NCI-H82 treated with DMSO at 0.1 percent for 48 hours (cell line): ENCODE results near the gene GABRG3.

ENCODE experiments used
- DNase-seq: peaks from one replicate; lab custom pipeline; 2025; ENCODE audit not compliant: unreplicated experiment; lab: John Stamatoyannopoulos, UW

The GABRG3 gene

GRCh38 chr15:27095886-27096624 is 125.1 kb downstream of the GABRG3 start:
- peak; percentile 80 for DNase-seq

- no peak for DNase-seq
Observed at GRCh38 chr15:27097506-27097905, 126.5 kb downstream of the GABRG3 start.

- no peak for DNase-seq
Observed at GRCh38 chr15:27101982-27102381, 131.0 kb downstream of the GABRG3 start.

- no peak for DNase-seq
Observed at GRCh38 chr15:27111323-27111722, 140.3 kb downstream of the GABRG3 start.

- DNase-seq, result no peak
Observed at GRCh38 chr15:27114473-27114872, 143.5 kb downstream of the GABRG3 start.

GRCh38 chr15:27119695-27120266 is 148.8 kb downstream of the GABRG3 start:
- DNase-seq, result no peak

- no peak for DNase-seq
Observed at GRCh38 chr15:27121672-27122071, 150.7 kb downstream of the GABRG3 start.

GRCh38 chr15:27123291-27123690 is 152.3 kb downstream of the GABRG3 start:
- DNase-seq, result no peak

GRCh38 chr15:27123808-27124207 is 152.8 kb downstream of the GABRG3 start:
- no peak for DNase-seq

GRCh38 chr15:27124287-27124871 is 153.4 kb downstream of the GABRG3 start:
- no peak for DNase-seq

- no peak for DNase-seq
Observed at GRCh38 chr15:27125185-27125584, 154.2 kb downstream of the GABRG3 start.

- DNase-seq, result no peak
Observed at GRCh38 chr15:27126449-27126848, 155.5 kb downstream of the GABRG3 start.

- DNase-seq, result no peak
Observed at GRCh38 chr15:27127815-27128570, 157.0 kb downstream of the GABRG3 start.

GRCh38 chr15:27133249-27133648 is 162.3 kb downstream of the GABRG3 start:
- DNase-seq, result no peak

GRCh38 chr15:27134481-27134880 is 163.5 kb downstream of the GABRG3 start:
- no peak for DNase-seq

- DNase-seq, result no peak
Observed at GRCh38 chr15:27135151-27135550, 164.2 kb downstream of the GABRG3 start.

GRCh38 chr15:27137127-27137526 is 166.1 kb downstream of the GABRG3 start:
- no peak for DNase-seq

GRCh38 chr15:27165590-27165989 is 194.6 kb downstream of the GABRG3 start:
- no peak for DNase-seq

- no peak for DNase-seq
Observed at GRCh38 chr15:27166917-27167316, 195.9 kb downstream of the GABRG3 start.

GRCh38 chr15:27167738-27168137 is 196.8 kb downstream of the GABRG3 start:
- DNase-seq, result no peak

GRCh38 chr15:27170851-27171250 is 199.9 kb downstream of the GABRG3 start:
- no peak for DNase-seq

GRCh38 chr15:27172821-27173220 is 201.8 kb downstream of the GABRG3 start:
- no peak for DNase-seq
